Neural progenitor cell (in vitro differentiated cells): ENCODE data around the gene ARHGEF11.

Experiments used
- EZH2 ChIP-seq: fragments of 200-600 bp; sonication (generic); IDR thresholded peaks from 2 replicates; pipeline ENCODE4 v1.6.1; 2017; ENCODE audit warnings: antibody characterized with exemption, mild to moderate bottlenecking, moderate library complexity
- TF ChIP-seq, protein P1 (sequence below): fragments of 200-600 bp; sonication (generic); IDR thresholded peaks from 2 replicates; pipeline ENCODE4 v1.5.1; 2017; ENCODE audit warnings: antibody characterized with exemption, mild to moderate bottlenecking

DNA sequence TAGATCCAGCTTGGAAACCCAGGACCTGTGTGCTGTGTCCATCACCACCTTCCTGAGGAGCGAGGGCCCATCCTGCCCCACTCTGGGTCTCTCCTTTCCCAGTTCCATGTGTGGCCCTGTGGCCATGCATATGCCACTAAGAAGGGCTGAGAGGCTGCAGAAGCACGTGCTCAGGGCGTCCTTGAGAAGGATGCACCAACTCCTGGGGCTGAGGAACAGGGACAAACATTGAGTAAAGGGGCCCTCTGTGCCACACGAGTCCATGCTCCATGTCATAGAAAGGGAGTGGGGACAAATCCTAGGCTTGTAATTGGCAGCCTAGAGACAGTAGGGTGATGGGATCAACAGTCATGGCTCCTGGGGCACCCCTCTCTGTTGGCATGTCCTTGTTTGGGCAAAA, 45.6 kb upstream of the ARHGEF11 start:
- TF ChIP-seq, protein P1, sequence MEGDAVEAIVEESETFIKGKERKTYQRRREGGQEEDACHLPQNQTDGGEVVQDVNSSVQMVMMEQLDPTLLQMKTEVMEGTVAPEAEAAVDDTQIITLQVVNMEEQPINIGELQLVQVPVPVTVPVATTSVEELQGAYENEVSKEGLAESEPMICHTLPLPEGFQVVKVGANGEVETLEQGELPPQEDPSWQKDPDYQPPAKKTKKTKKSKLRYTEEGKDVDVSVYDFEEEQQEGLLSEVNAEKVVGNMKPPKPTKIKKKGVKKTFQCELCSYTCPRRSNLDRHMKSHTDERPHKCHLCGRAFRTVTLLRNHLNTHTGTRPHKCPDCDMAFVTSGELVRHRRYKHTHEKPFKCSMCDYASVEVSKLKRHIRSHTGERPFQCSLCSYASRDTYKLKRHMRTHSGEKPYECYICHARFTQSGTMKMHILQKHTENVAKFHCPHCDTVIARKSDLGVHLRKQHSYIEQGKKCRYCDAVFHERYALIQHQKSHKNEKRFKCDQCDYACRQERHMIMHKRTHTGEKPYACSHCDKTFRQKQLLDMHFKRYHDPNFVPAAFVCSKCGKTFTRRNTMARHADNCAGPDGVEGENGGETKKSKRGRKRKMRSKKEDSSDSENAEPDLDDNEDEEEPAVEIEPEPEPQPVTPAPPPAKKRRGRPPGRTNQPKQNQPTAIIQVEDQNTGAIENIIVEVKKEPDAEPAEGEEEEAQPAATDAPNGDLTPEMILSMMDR, result no peak
- no peak for TF ChIP-seq EZH2
